Stimulated activated CD4-positive, alpha-beta T cell treated with anti-CD3 and anti-CD28 coated beads, TNF-alpha, amount 100 ng/mL, for 1 hour (primary cell): ENCODE measurements around the gene PPP1R36.

Experiments
- DNase-seq, 3 donors: peaks; one replicate each; pipeline ENCODE4 v3.0.0-alpha.2; 2020; ENCODE audit warnings: low read depth in 3 of 3, low spot score in 1 of 3

PPP1R36 gene, protein sequence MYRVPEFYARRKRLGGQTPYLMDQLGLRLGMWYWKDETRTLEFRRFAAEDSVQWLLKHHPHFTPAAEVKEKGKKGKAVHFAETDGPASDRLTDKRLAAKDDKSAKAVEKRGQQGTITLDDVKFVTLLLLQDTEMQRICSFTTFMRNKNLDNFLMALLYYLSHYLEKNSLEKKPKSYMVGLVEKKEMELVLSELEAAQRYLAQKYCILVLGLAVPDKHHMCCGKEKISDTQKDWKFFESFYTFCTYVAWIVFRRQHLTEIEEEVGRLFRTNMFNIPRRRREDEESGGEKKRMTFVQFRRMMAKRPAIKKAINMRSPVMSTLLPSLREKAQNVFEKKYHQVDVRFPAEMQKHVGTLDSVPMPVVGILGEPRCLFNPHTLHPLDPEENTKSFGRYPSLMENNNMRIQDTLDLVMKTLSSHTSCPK

DNA sequence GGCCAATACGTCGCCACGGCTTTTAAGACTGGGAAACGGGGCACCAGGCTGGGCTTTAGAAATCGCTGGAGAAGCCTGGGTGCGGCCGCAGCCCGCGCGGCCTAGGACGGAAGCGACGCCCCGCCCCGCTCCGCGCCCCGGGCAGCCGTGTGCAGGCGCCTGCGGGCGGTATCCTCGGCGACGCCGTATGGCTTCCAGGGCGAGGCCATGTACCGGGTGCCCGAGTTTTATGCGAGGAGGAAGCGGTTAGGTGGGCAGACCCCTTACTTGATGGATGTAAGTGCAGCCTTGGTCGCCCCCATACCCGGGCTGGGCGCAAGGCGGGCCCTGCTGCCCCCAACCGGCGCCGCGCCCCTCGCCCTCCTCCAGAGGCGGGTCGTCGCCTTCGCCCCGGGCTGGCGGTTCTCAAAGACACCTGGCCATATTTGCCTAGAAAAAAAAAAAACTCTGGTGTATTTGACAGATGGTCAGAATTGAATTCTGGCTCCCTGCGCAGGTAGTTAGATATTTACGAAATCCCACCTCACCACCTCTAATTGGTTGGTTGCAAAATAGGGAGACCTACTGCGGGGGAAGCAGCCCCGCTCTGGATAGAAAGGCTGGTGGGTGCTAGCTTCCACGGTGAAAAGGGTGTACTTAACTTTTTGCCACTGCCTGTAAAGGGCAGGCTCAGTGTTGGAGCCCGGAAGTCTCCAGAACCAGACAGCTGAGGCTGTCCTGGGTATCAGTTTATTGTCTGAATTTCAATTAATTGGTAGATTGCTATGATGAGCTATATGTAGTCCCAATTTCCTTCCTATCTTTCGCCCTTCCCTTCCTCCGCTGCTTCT, at the start of gene PPP1R36:
TSS of gene PPP1R36 (plus strand) at position 171 of the 830 bp plus-strand sequence. CDS start at position 208, 37 bp downstream.
- peak in 1 of 3 donors; percentile 25 for DNase-seq

- DNase-seq, result no peak
These were observed 49.7 kb upstream of the PPP1R36 start for GRCh38 chr14:64500088-64500487.

DNA sequence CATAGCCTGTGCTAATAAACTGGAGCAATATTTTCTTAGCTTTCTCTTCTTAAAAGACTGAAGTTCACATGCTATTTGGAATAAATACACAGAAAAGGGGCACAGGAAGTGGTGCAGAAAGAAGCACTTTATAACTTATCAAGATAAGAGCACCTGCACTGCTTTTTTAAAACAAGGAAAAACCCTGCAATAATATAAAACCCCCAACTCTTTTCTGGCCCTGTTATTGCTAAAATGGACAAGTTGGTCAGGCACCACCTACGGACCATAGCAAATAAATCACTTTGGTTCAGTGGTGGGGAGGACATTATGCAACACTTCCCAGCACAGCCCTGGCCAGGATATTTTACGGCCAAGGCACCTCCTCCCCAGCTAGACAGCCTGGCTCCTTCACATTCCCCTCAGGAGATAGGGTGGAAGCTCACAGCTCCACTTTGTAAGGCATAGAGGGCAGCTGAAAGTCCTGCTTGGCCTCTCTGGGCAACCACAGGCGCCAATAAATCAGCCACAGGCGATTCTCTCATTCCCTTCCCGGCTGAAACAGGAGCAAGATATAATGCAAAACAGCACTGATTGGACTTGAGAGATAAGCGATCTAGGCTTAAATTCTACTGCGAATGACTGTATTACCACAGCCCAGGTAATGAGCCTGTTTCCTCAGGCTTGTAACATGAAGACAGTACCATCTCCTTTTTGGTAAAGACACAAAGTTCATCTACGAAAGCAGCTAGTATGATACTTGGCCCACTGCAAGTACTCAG, 48.2 kb upstream of the PPP1R36 start:
- no peak for DNase-seq

- no peak for DNase-seq
These were observed 47.3 kb upstream of the PPP1R36 start for GRCh38 chr14:64502456-64502855.

GRCh38 chr14:64502887-64503433, 46.8 kb upstream of the PPP1R36 start:
- DNase-seq, result peak in 1 of 3 donors; percentile 18

- DNase-seq, result peak; percentile 79 to 93 (median 90)
These were observed 46.1 kb upstream of the PPP1R36 start, which contains the start of gene ZBTB25 for GRCh38 chr14:64503434-64504309. TSS of gene ZBTB25 (minus strand) at chr14:64503838. CDS start at chr14:64490533, 13,305 bp downstream.

GRCh38 chr14:64504310-64504896, 45.4 kb upstream of the PPP1R36 start, which contains the start of gene ZBTB1:
TSS of gene ZBTB1 (plus strand) at chr14:64504770. CDS start at chr14:64521505, 16,735 bp downstream.
- DNase-seq, result peak; percentile 59 to 72 (median 68)

GRCh38 chr14:64504897-64505794, 44.6 kb upstream of the PPP1R36 start:
- peak; percentile 60 to 67 (median 66) for DNase-seq

DNA sequence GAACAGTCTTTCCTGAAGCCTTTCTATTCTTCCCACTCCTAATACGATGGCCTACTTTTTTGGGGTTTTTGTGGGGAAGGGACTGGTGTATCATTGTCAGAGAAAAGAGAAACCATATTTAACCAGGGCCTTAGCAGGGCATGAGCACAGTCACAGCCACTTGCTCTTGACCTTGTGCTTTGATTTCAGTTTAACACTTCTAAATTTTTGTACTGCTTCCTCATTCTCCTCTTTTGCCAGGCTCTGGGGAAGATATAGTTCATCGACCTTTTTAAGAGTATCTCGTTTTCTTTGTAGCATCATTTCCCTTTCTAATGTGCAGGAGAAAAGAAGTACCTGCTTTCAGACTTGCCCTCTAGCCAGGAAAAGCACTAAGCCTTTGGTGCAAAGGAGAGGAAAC, 43.0 kb upstream of the PPP1R36 start:
- no peak for DNase-seq

GRCh38 chr14:64507376-64508156, 42.2 kb upstream of the PPP1R36 start:
- peak in 1 of 3 donors; percentile 14 for DNase-seq

GRCh38 chr14:64508215-64508776, 41.5 kb upstream of the PPP1R36 start:
- no peak for DNase-seq

DNA sequence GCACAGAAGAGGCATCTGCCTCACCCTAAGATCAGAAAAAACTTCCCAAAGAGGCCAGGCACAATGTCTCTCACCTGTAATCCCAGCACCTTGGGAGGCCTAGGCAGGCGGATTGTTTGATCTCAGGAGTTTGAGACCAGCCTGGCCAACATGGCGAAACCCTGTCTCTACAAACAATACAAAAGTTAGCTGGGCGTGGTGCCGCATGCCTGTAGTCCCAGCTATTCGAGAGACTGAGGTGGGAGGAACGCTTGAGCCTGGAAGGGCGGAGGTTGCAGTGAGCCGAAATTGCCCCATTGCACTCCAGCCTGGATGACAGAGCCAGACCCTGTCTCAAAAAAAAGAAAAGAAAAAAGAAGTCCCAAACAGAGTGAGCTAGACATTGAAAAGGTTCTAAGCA, 40.7 kb upstream of the PPP1R36 start:
- DNase-seq, result no peak

GRCh38 chr14:64510825-64511671, 38.7 kb upstream of the PPP1R36 start:
- DNase-seq, result peak in 2 of 3 donors; percentile 27 to 31

GRCh38 chr14:64513271-64513670, 36.5 kb upstream of the PPP1R36 start:
- DNase-seq, result no peak

GRCh38 chr14:64515053-64515452, 34.7 kb upstream of the PPP1R36 start:
- no peak for DNase-seq

GRCh38 chr14:64516969-64517368, 32.8 kb upstream of the PPP1R36 start:
- DNase-seq, result no peak
